Subcutaneous adipose tissue (tissue), 4 donors: ENCODE results near the gene MYADM. TPM values are rescaled to one million over a fixed set of nuclear protein-coding genes. Genes with fewer than 3 reads are reported as not detected.

ENCODE experiments used
- total RNA-seq, 4 donors: library from RNA; depleted of rRNA; stranded (reverse); fragments of >200 nt; gene quantifications; one replicate each; pipeline ENCODE4 v1.1.0, GENCODE V29; 2016
- TF ChIP-seq, protein P1 (sequence below): fragments of 450-650 bp; IDR thresholded peaks from one replicate; pipeline ENCODE4 v1.5.1; 2016; ENCODE audit warnings: low read depth, mild to moderate bottlenecking, control low read depth, antibody characterized with exemption, moderate library complexity

MYADM gene
- 10 to 100 TPM; 29.9 to 37.9 (median 34.7) TPM for total RNA-seq

DNA sequence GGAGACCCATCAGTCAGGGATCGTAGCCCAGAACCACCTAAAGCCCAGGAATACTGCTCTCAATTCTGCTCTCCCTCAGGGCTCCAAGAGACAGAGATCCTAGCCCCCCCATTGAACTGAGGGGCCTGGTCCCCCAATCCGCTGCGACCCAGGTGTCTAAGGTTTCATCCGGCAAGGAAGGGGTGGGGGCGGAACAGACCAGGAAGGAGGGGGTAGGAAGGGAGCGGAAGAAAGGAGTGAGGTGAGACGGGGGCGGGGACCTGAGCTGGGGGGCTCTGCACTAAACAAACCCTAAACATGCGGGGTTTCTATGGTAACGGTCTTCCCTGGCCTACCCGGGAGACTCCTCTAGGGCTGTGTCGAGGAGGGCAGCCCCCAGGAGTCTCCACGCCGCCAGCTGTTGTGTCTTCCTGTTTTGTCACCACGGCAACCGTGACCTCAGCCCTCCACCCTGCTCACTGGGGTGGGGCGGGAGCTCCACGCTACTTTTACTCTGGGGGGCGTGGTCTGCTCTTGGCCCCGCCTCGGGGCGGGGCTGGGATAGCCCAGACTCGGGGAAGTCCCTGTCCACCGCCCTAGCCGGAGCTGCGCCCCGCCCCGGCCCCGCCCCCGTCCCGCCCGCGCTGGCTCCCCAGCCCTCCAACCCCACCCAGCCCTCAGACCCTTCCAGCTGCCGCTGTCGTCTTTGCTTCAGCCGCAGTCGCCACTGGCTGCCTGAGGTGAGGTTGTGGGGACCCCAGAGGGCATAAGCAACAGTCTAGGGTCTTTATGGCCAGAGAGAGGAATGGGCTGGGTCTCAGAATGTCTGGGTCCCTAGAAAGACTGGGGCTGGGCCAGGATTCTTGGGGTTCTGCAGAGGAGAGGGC lies at the start of gene MYADM:
TSS of gene MYADM (plus strand) at position 659 of the 866 bp plus-strand sequence. CDS start 5,647 bp downstream, outside the sequence.
- TF ChIP-seq, protein P1, sequence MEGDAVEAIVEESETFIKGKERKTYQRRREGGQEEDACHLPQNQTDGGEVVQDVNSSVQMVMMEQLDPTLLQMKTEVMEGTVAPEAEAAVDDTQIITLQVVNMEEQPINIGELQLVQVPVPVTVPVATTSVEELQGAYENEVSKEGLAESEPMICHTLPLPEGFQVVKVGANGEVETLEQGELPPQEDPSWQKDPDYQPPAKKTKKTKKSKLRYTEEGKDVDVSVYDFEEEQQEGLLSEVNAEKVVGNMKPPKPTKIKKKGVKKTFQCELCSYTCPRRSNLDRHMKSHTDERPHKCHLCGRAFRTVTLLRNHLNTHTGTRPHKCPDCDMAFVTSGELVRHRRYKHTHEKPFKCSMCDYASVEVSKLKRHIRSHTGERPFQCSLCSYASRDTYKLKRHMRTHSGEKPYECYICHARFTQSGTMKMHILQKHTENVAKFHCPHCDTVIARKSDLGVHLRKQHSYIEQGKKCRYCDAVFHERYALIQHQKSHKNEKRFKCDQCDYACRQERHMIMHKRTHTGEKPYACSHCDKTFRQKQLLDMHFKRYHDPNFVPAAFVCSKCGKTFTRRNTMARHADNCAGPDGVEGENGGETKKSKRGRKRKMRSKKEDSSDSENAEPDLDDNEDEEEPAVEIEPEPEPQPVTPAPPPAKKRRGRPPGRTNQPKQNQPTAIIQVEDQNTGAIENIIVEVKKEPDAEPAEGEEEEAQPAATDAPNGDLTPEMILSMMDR = no peak

DNA sequence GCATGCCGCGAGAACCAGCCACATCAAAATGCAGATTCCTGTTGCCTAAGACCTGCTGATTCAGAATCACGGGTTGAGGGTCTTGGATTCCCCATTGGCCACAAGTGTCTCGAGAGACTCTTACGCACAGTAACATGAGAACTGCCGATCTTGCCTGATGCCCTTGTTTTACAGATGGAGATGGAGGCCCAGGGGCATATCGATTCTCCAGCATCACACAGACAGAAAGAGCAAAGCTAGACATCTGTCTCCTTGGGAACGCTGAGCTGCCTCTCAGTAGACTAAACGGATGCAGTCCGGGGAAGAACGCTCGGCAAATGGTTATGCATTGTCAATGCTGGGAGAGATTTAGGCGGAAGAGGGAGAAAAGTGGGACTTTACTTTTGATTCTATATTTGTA lies 48.9 kb upstream of the MYADM start:
- TF ChIP-seq, protein P1 = no peak

DNA sequence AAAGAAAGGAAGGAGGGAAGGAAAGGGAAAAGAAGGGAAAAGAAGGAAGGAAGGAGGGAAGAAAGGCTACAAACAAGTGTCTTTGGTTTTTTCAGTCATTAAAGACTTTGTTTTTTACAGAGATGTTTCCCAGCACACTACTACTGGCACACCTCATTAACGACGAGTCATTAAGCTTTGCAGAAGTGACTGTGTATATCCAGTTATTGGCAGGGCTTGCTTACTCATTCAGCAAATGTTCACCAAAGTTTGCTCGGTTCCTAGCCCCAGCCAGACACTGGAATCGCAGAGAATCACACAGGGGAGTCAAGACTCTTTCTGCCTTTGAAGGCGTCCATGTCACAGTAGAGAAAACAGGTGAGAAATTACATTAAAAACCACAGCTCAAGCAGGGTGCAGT lies 47.8 kb upstream of the MYADM start:
- TF ChIP-seq, protein P1 = no peak

- TF ChIP-seq, protein P1 = no peak
Measured at GRCh38 chr19:53823380-53824120, 44.1 kb upstream of the MYADM start.

- TF ChIP-seq, protein P1 = no peak
Measured at GRCh38 chr19:53824134-53824611, 43.5 kb upstream of the MYADM start, which contains the start of gene NLRP12. Gene NLRP12 (minus strand): TSS chr19:53824314. CDS start chr19:53824174, 140 bp downstream.

DNA sequence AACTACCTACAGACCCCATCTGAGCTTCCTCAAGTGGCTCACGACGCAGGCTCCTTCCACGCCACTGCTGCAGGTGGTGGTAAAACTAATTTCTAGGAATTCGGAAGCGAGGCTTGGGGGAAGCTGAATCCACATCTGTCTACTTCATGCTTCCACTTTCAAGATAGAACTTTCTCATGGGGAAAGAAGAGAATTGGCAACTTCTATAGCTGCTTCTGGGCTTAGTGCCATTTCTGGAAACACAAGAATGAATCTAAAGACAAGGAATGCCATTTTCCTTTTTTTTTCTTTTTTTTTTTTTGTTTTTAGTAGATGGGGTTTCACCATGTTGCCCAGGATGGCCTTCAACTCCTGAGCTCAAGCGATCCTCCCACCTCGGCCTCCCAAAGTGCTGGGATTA lies 40.8 kb upstream of the MYADM start:
- TF ChIP-seq, protein P1 = no peak

GRCh38 chr19:53828531-53828930 lies 39.2 kb upstream of the MYADM start:
- TF ChIP-seq, protein P1 = no peak
